Pancreas (tissue), 10 donors: ENCODE results near the gene NAV1. TPM values are rescaled to one million over a fixed set of nuclear protein-coding genes. Genes with fewer than 3 reads are reported as not detected.

Experiments used
- ATAC-seq, 4 donors: fragments of 200-7000 bp; cut with Tn5 transposase; one replicate each; pipeline versions ENCODE4 v1.8.0 to v1.9.1; 2020; ENCODE audit warnings: mild to moderate bottlenecking in 4 of 4, moderate library complexity in 4 of 4
- DNase-seq, 6 donors: peaks; one replicate each; pipeline ENCODE4 v3.0.0-alpha.2; 2020
- FAIRE-seq: peaks from 2 replicates; lab custom pipeline; 2012; peaks lifted over from hg19 to GRCh38; lab: Jason Lieb, UNC
- H3K27ac ChIP-seq, 4 donors: fragments of 200-600 bp; sonication (generic); 1 replicate in 3 of 4; 2 replicates in 1 of 4; pipeline versions ENCODE4 v1.5.0 to v1.8.0; 2020
- H3K27me3 ChIP-seq, 4 donors: fragments of 200-600 bp; one replicate each; pipeline ENCODE4 v1.8.0; 2021
- H3K36me3 ChIP-seq, 3 donors: fragments of 200-600 bp; sonication (generic) in 1 of 3; one replicate each; pipeline versions ENCODE4 v1.5.0 to v1.8.0; 2020 to 2021
- H3K4me1 ChIP-seq, 3 donors: fragments of 200-600 bp; one replicate each; pipeline ENCODE4 v1.8.0; 2021
- H3K4me3 ChIP-seq, 4 donors: fragments of 200-600 bp; sonication (generic) in 2 of 4; one replicate each; pipeline versions ENCODE4 v1.5.0 to v1.8.0; 2020 to 2021
- H3K9me3 ChIP-seq, 4 donors: fragments of 200-600 bp; one replicate each; pipeline ENCODE4 v1.8.0; 2021
- CTCF ChIP-seq, 4 donors: fragments of 200-600 bp; sonication (generic) in 3 of 4; IDR thresholded peaks; one replicate each; pipeline versions ENCODE4 v1.5.0 to v1.8.0; 2021; ENCODE audit warnings: antibody characterized with exemption in 4 of 4
- WGBS, 2 donors: extraction: QIAGEN DNeasy Blood & Tissue Kit; methylation state at CpG; one replicate each; pipeline ENCODE4 v1.1.7; 2013; 5-methylcytosine and 5-hydroxymethylcytosine counted together
- intact Hi-C, 3 donors: fragments of 100-400 bp; cut with DNase I; formaldehyde crosslinking; loops; one replicate each; pipeline versions ENCODE4 v1.11.1 to v1.14.2; 2022
- polyA plus RNA-seq, 2 donors: library from polyadenylated mRNA; stranded (reverse); fragments of 200-250 nt; gene quantifications; one replicate each; pipeline ENCODE4 v1.2.3, GENCODE V29; 2013
- total RNA-seq, 6 donors: library from RNA; stranded (reverse); fragmentation: NEBNext Ultra II Directional in 4 of 6; extraction: Animal tissue kit (Norgen Biotek cat#: 25700) in 4 of 6; gene quantifications; one replicate each; pipeline versions ENCODE4 v1.2.1 to v1.2.4, GENCODE V29; 2021 to 2023
- donor health status: healthy with polysubstance abuse.
- donor health status: DM: no; HTN: no; CAD: no; lungs with moderate emphysema.
- donor health status: DM: no; HTN: no; CAD: no.
- donor health status: control.
- donor health status: control.
- donor health status: Bipolar disorder and iron deficiency.
- donor health status: DM: yes; HTN: yes; CAD: no.
- donor health status: DM: no; HTN: no; CAD: no.
- donor health status: DM: no; HTN: no; CAD: no.
- donor health status: DM: yes; HTN: yes; CAD: no.

The NAV1 gene
- total and polyA plus RNA-seq, 8 donors = 5.6 to 13.6 (median 7.3) TPM

- ATAC-seq (no peak), FAIRE-seq (no peak), DNase-seq (no peak)
- WGBS, 2 donors = 63 to 68% methylated on average over 3 of the region's 3 CpGs
- no peak for TF ChIP-seq CTCF (IDR thresholded peaks at IDR 0.05)
- no peaks in the 10 kb centered on the region for H3K27me3 ChIP-seq
- H3K27ac ChIP-seq = peak overlapping the region in 2 of 4 donors; percentile 68 to 72
- H3K9me3 ChIP-seq = no peaks in the 10 kb centered on the region
- no peak overlapping the region for H3K4me3 ChIP-seq
- intact Hi-C loops = no loop called here
- H3K4me1 ChIP-seq = peaks cover 40 to 61% (median 41%) of the 10 kb centered on the region in 3 donors
- H3K36me3 ChIP-seq = no peaks in the 10 kb centered on the region
Measured at GRCh38 chr1:201502511-201502857, 36.4 kb upstream of the NAV1 start.

- H3K4me3 ChIP-seq = no peak overlapping the region
- ATAC-seq = peak in 2 of 4 donors; percentile 19 to 25
- H3K27ac ChIP-seq = peak overlapping the region in 3 of 4 donors; percentile 48 to 72 (median 68)
- H3K9me3 ChIP-seq = no peaks in the 10 kb centered on the region
- H3K27me3 ChIP-seq = no peaks in the 10 kb centered on the region
- no peaks in the 10 kb centered on the region for H3K36me3 ChIP-seq
- TF ChIP-seq CTCF (IDR thresholded peaks at IDR 0.05) = no peak
- no peak for FAIRE-seq
- intact Hi-C loops = no loop called here
- peaks cover 41 to 64% (median 44%) of the 10 kb centered on the region in 3 donors for H3K4me1 ChIP-seq
- 21 to 28% methylated on average over 13 of the region's 13 CpGs for WGBS, 2 donors
- DNase-seq = peak in 3 of 6 donors; percentile 36 to 45 (median 43)
Measured at GRCh38 chr1:201503397-201504176, 35.3 kb upstream of the NAV1 start.

- Histone ChIP-seq H3K4me3 (no peak overlapping the region), H3K9me3 (no peaks in the 10 kb centered on the region), H3K27me3 (no peaks in the 10 kb centered on the region), H3K27ac (peak overlapping the region in 3 of 4 donors; percentile 48 to 72 (median 68)), H3K4me1 (peaks cover 41 to 64% (median 44%) of the 10 kb centered on the region in 3 donors), H3K36me3 (no peaks in the 10 kb centered on the region)
- ATAC-seq (no peak), FAIRE-seq (no peak), DNase-seq (no peak)
- no peak for TF ChIP-seq CTCF (IDR thresholded peaks at IDR 0.05)
- 45 to 55% methylated on average over 3 of the region's 3 CpGs for WGBS, 2 donors
- intact Hi-C loops = no loop called here
Measured at GRCh38 chr1:201504179-201504631, 34.7 kb upstream of the NAV1 start.

- 57 to 72% methylated on average over 9 of the region's 9 CpGs for WGBS, 2 donors
- H3K27me3 ChIP-seq = no peaks in the 10 kb centered on the region
- H3K9me3 ChIP-seq = no peaks in the 10 kb centered on the region
- H3K4me1 ChIP-seq = peaks cover 41 to 64% (median 44%) of the 10 kb centered on the region in 3 donors
- peak overlapping the region in 2 of 4 donors; percentile 3 to 91 for H3K27ac ChIP-seq
- ATAC-seq = no peak
- H3K4me3 ChIP-seq = peak overlapping the region in 1 of 4 donors; percentile 74
- no peaks in the 10 kb centered on the region for H3K36me3 ChIP-seq
- no peak for TF ChIP-seq CTCF (IDR thresholded peaks at IDR 0.05)
- no peak for FAIRE-seq
- intact Hi-C loops = no loop called here
- DNase-seq = no peak
Measured at GRCh38 chr1:201504799-201505502, 34.0 kb upstream of the NAV1 start.
